Measurements from ENCODE around the gene SKAP2.

- no peak for TF ChIP-seq CTCF (conservative IDR thresholded peaks at IDR 0.05; ENCODE audit: low read depth, low read length)
- no peak for TF ChIP-seq EZH2 (IDR thresholded peaks at IDR 0.05; ENCODE audit: borderline replicate concordance, low read depth, low read length, poor library complexity, severe bottlenecking)
These were observed 27.3 kb upstream of the SKAP2 start for GRCh38 chr7:26891400-26892350.
